Gastroesophageal sphincter (tissue), 4 donors: ENCODE results near the gene CALML5. TPM values are rescaled to one million over a fixed set of nuclear protein-coding genes. Genes with fewer than 3 reads are reported as not detected.

Experiments
- ATAC-seq: fragments of 150-250 bp; one replicate; pipeline ENCODE4 v1.9.1; 2016; ENCODE audit warnings: mild to moderate bottlenecking, moderate library complexity
- H3K27ac ChIP-seq, 4 donors: fragments of 200-600 bp; sonication (generic) in 3 of 4; 1 replicate in 3 of 4; 2 replicates in 1 of 4; pipeline ENCODE4 v1.5.1; 2016 to 2019
- H3K27me3 ChIP-seq: fragments of 200-600 bp; sonication (generic); one replicate; pipeline ENCODE4 v1.5.1; 2019
- H3K36me3 ChIP-seq, 2 donors: fragments of 200-600 bp; sonication (generic); one replicate each; pipeline ENCODE4 v1.5.1; 2019; ENCODE audit warnings: control low read depth in 1 of 2
- H3K4me1 ChIP-seq, 3 donors: fragments of 200-600 bp; sonication (generic); 1 replicate in 2 of 3; 2 replicates in 1 of 3; pipeline ENCODE4 v1.5.1; 2016 to 2019; ENCODE audit warnings: control low read depth in 2 of 3
- H3K4me3 ChIP-seq, 2 donors: fragments of 200-600 bp; sonication (generic); one replicate each; pipeline ENCODE4 v1.5.1; 2019; ENCODE audit warnings: mild to moderate bottlenecking in 1 of 2, moderate library complexity in 1 of 2
- H3K9me3 ChIP-seq, 3 donors: fragments of 200-600 bp; sonication (generic); one replicate each; pipeline ENCODE4 v1.5.1; 2017 to 2019; ENCODE audit warnings: control low read depth in 2 of 3
- EP300 ChIP-seq: sonication (generic); formaldehyde crosslinking; IDR thresholded peaks from one replicate; pipeline ENCODE4 v1.6.1; 2017; ENCODE audit warnings: antibody characterized with exemption, mild to moderate bottlenecking
- POLR2A ChIP-seq, 2 donors: fragments of 450-650 bp; IDR thresholded peaks; one replicate each; pipeline ENCODE4 v1.6.1; 2017; ENCODE audit warnings: antibody characterized with exemption in 2 of 2, mild to moderate bottlenecking in 2 of 2, moderate library complexity in 1 of 2
- POLR2AphosphoS5 ChIP-seq: sonication (generic); formaldehyde crosslinking; IDR thresholded peaks from one replicate; pipeline ENCODE4 v1.6.1; 2017; ENCODE audit warnings: antibody characterized with exemption
- WGBS, 2 donors: methylation state at CpG; one replicate each; pipeline ENCODE4 v1.1.5; 2018; ENCODE audit warnings: low coverage in 1 of 2; 5-methylcytosine and 5-hydroxymethylcytosine counted together
- total RNA-seq, 4 donors: library from RNA; depleted of rRNA; stranded (reverse); fragments of >200 nt; gene quantifications; one replicate each; pipeline ENCODE4 v1.1.0, GENCODE V29; 2016
- TF ChIP-seq, protein P1 (sequence below), 4 experiments: fragments of 200-600 bp in 2 of 4; fragments of 450-650 bp in 2 of 4; sonication (generic) in 1 of 4; IDR thresholded peaks; one replicate each; pipeline ENCODE4 v1.5.1; 2017 to 2019; ENCODE audit warnings: antibody characterized with exemption in 4 of 4, mild to moderate bottlenecking in 2 of 4, moderate library complexity in 2 of 4

Gene CALML5
- total RNA-seq, 4 donors from 2014 or later: not detected

DNA sequence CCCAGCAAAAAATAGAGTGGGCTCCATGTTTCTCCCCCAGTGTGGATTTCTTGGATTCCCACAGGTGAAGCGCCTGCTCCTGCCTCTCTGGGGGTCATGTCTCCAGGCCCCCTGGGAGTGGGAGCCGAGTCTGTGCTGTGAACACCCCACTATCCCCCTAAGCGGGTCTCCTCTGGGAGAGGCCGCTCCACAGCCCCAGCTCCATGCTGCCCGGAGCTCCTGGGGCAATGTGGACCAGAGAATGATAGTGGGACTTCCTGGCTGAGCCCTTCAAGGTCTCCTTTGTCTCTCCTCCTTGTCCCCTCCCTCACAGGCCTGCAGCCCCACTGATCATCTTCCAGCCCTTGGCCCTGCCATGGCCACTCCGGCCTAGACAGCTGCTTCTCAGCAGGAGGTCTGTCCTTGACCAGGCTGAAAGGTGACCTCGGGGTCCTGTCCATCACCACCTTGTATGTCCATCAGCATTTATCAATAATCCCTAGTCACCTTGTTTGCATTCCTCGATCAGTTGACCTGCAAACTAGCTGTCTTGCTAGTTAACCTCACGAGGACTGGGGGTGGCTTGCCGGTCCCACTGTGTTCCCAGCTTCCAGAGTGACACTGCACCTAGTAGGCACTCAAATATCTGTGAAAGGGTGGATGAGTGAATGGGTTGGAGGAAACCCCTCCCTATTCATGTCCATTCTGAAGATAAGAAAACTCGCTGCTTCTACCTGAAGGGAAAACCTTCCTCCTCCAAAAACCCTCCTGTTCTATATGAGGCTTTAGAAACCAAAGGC lies 24.6 kb upstream of the CALML5 start:
- no peaks in the 10 kb centered on the region for H3K27me3 ChIP-seq
- H3K36me3 ChIP-seq: no peaks in the 10 kb centered on the region
- WGBS, 2 donors: 90 to 96% methylated on average over 2 to 4 of the region's 11 CpGs
- no peaks in the 10 kb centered on the region for H3K9me3 ChIP-seq
- TF ChIP-seq EP300 (no peak), POLR2A (IDR thresholded peaks at IDR 0.05) (no peak), POLR2AphosphoS5 (no peak)
- TF ChIP-seq, protein P1, sequence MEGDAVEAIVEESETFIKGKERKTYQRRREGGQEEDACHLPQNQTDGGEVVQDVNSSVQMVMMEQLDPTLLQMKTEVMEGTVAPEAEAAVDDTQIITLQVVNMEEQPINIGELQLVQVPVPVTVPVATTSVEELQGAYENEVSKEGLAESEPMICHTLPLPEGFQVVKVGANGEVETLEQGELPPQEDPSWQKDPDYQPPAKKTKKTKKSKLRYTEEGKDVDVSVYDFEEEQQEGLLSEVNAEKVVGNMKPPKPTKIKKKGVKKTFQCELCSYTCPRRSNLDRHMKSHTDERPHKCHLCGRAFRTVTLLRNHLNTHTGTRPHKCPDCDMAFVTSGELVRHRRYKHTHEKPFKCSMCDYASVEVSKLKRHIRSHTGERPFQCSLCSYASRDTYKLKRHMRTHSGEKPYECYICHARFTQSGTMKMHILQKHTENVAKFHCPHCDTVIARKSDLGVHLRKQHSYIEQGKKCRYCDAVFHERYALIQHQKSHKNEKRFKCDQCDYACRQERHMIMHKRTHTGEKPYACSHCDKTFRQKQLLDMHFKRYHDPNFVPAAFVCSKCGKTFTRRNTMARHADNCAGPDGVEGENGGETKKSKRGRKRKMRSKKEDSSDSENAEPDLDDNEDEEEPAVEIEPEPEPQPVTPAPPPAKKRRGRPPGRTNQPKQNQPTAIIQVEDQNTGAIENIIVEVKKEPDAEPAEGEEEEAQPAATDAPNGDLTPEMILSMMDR (IDR thresholded peaks at IDR 0.05): no peak
- no peak overlapping the region for H3K4me3 ChIP-seq
- H3K27ac ChIP-seq: no peak overlapping the region
- peaks cover 0 to 15% (median 2%) of the 10 kb centered on the region in 3 donors for H3K4me1 ChIP-seq
- no peak for ATAC-seq

DNA sequence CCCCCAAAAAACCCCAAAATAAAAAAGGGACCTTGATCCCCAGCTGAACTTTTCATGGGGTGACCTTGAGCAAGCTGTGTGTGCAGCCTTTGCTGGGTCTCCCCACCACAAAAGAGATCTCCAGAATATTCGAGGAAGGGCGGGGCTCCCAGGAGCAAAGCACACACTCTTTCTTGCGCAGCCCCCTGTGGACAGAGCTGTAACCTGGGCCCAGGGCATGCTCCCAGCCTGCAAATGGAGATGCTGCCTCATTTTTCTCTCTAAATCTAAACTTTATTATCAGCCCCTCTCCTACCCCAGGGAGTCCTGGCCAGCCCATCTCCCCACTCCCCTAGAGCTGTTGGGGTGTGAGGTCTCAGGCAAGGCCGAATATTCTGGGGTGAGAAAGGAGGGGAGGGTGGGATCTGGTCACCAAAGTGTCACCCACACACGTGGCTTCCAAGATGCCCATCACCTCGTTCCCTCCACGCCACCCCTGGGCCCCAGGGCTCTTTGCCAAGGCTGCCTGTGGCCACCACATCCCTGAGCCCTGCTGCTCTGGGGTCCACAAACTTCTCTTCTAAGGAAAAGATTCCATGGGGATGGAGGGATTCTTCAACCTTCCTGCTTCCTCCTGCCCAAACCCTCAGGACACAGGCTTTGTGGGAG lies 23.7 kb upstream of the CALML5 start:
- Histone ChIP-seq H3K27me3 (no peaks in the 10 kb centered on the region), H3K27ac (no peak overlapping the region), H3K4me1 (peaks cover 0 to 10% (median 0%) of the 10 kb centered on the region in 3 donors), H3K4me3 (no peak overlapping the region), H3K36me3 (no peaks in the 10 kb centered on the region), H3K9me3 (no peaks in the 10 kb centered on the region)
- ATAC-seq: no peak
- WGBS, 2 donors: 60 to 92% methylated on average over 1 to 4 of the region's 7 CpGs
- TF ChIP-seq EP300 (no peak), POLR2AphosphoS5 (no peak), POLR2A (IDR thresholded peaks at IDR 0.05) (no peak)
- TF ChIP-seq, protein P1 (IDR thresholded peaks at IDR 0.05): no peak

DNA sequence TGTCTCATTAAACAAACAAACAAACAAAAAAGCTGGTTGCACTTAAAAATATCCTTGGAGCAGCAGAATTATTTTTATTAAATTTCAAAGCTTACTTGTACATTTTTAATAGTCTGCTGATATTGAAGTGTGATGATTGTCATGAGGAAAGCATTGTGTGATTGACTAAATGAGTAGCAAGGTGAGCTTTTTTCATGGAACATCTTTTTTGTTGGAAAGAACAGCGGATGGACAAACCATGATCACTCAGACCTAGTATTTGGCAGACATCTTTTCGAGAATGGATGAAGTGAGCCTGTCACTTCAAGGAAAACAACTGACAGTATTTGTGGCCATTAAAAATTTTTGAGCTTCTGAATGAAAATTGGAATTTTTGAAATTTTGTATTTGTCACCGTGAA lies 19.7 kb upstream of the CALML5 start:
- 94 to 96% methylated on average over 3 of the region's 3 CpGs for WGBS, 2 donors

DNA sequence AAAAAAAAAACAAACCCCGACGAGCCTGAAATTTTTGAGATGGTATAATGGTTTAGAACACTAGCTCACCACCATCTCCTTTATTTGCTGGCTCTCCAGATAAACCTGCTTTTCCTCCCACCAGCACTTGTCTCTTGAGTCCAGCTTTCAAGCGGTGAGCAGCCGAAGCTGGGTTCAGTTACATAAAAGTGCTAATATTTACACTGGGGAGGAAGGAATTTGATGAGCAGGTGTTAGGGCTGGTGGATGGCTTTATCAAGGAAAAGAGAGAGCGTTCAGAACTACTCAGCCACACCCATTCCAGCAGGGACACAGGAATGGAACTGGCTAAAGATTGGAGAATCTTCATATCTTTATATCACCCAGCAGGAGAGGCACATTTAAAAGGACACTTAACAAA lies 18.8 kb upstream of the CALML5 start:
- no peaks in the 10 kb centered on the region for H3K36me3 ChIP-seq
- peaks cover 0 to 15% (median 0%) of the 10 kb centered on the region in 3 donors for H3K4me1 ChIP-seq
- 32 to 55% methylated on average over 3 to 5 of the region's 5 CpGs for WGBS, 2 donors
- peak overlapping the region in 1 of 4 donors; percentile 11 for H3K27ac ChIP-seq
- no peak overlapping the region for H3K4me3 ChIP-seq
- TF ChIP-seq POLR2A (IDR thresholded peaks at IDR 0.05): no peak
- TF ChIP-seq, protein P1 (IDR thresholded peaks at IDR 0.05): no peak
- no peak for TF ChIP-seq POLR2AphosphoS5
- TF ChIP-seq EP300: no peak
- H3K9me3 ChIP-seq: no peaks in the 10 kb centered on the region
- H3K27me3 ChIP-seq: no peaks in the 10 kb centered on the region
- ATAC-seq: no peak

More for the DNA sequence above, 19.7 kb upstream of the CALML5 start:
- no peak for ATAC-seq
- H3K9me3 ChIP-seq: no peaks in the 10 kb centered on the region
- no peak overlapping the region for H3K4me3 ChIP-seq
- no peaks in the 10 kb centered on the region for H3K27me3 ChIP-seq
- TF ChIP-seq EP300 (no peak), POLR2A (IDR thresholded peaks at IDR 0.05) (no peak)
- H3K27ac ChIP-seq: no peak overlapping the region
- H3K4me1 ChIP-seq: peaks cover 0 to 15% (median 0%) of the 10 kb centered on the region in 3 donors
- no peaks in the 10 kb centered on the region for H3K36me3 ChIP-seq

DNA sequence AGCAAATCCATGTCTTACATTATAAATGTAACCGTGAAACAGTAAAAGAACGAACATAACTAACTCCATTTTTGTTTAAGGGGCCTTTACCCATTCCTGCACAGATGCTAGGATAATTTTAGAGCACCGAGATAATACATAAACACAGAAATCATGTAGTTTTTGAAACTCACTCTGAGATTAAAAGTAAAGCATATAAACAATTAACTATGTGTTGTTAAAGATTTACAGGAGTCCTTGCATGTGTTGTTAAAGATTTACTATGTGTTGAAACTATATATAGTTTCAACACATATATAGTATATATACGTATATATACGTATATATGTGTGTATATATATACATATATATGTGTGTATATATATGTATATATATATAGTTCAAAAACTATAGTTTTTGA lies 18.2 kb upstream of the CALML5 start:
- peaks cover 0 to 15% (median 0%) of the 10 kb centered on the region in 3 donors for H3K4me1 ChIP-seq
- no peaks in the 10 kb centered on the region for H3K36me3 ChIP-seq
- no peaks in the 10 kb centered on the region for H3K27me3 ChIP-seq
- TF ChIP-seq POLR2AphosphoS5: no peak
- TF ChIP-seq POLR2A (IDR thresholded peaks at IDR 0.05): no peak
- TF ChIP-seq, protein P1 (IDR thresholded peaks at IDR 0.05): no peak
- no peak for TF ChIP-seq EP300
- peak overlapping the region in 3 of 4 donors; percentile 37 to 46 (median 45) for H3K27ac ChIP-seq
- no peak for ATAC-seq
- H3K9me3 ChIP-seq: no peaks in the 10 kb centered on the region
- no peak overlapping the region for H3K4me3 ChIP-seq
- WGBS, 2 donors: 33 to 44% methylated on average over 5 of the region's 5 CpGs
